COLO668 (cell line): ENCODE data around the gene ASTL.
"Not testable (repeated sequence)": the region's sequence is repeated elsewhere in the genome, so short reads cannot be mapped to it uniquely, and the experiment has no call there.

Experiments
- DNase-seq: peaks from one replicate; lab custom pipeline; 2025; ENCODE audit not compliant: unreplicated experiment; lab: John Stamatoyannopoulos, UW

The ASTL gene

GRCh38 chr2:96146153-96146880, 8.0 kb upstream of the ASTL start:
- no peak for DNase-seq

- DNase-seq, result no peak
Observed at GRCh38 chr2:96145848-96146152, 7.5 kb upstream of the ASTL start.

- peak; percentile 81 for DNase-seq
Observed at GRCh38 chr2:96145036-96145847, 6.9 kb upstream of the ASTL start, which contains the start of gene DUSP2. Gene DUSP2, minus strand, starts transcription at chr2:96145440. Its CDS starts 86 bp downstream, at chr2:96145354.

GRCh38 chr2:96144481-96145035, 6.3 kb upstream of the ASTL start:
- DNase-seq, result no peak

GRCh38 chr2:96143848-96144480, 5.7 kb upstream of the ASTL start:
- DNase-seq, result peak; percentile 22

GRCh38 chr2:96143231-96143847, 5.0 kb upstream of the ASTL start:
- DNase-seq, result no peak

GRCh38 chr2:96142217-96143113, 4.2 kb upstream of the ASTL start:
- no peak for DNase-seq

- DNase-seq, result not testable (repeated sequence)
Observed at GRCh38 chr2:96141624-96141967, 3.3 kb upstream of the ASTL start.

GRCh38 chr2:96140941-96141623, 2.8 kb upstream of the ASTL start:
- no peak for DNase-seq

- no peak for DNase-seq
Observed at GRCh38 chr2:96139181-96139758, 968 bp upstream of the ASTL start.

GRCh38 chr2:96137321-96138178, 752 bp downstream of the ASTL start:
- no peak for DNase-seq

GRCh38 chr2:96136129-96136720, 2.1 kb downstream of the ASTL start:
- peak; percentile 23 for DNase-seq

- no peak for DNase-seq
Observed at GRCh38 chr2:96135621-96136020, 2.7 kb downstream of the ASTL start.

- no peak for DNase-seq
Observed at GRCh38 chr2:96135171-96135570, 3.1 kb downstream of the ASTL start.

- DNase-seq, result no peak
Observed at GRCh38 chr2:96134421-96134820, 3.9 kb downstream of the ASTL start.

- no peak for DNase-seq
Observed at GRCh38 chr2:96131813-96132745, 6.2 kb downstream of the ASTL start.
